PC-3 (cell line): ENCODE data around the gene MS4A14.

ENCODE experiments used
- EZH2 ChIP-seq: fragments of 300-600 bp; sonication (generic); IDR thresholded peaks from one replicate; pipeline ENCODE4 v1.6.1; 2017; ENCODE audit warnings: antibody characterized with exemption, mild to moderate bottlenecking, low read length; ENCODE audit not compliant: unreplicated experiment
- EZH2phosphoT487 ChIP-seq: fragments of 300-600 bp; sonication (generic); IDR thresholded peaks from 2 replicates; pipeline ENCODE4 v1.6.1; 2018; ENCODE audit warnings: mild to moderate bottlenecking, antibody characterized with exemption, low read length, borderline replicate concordance
- TF ChIP-seq, protein P1 (sequence below): fragments of 300-600 bp; sonication (generic); conservative IDR thresholded peaks from 2 replicates; pipeline ENCODE4 v1.5.1; 2017; ENCODE audit warnings: antibody characterized with exemption, low read depth, mild to moderate bottlenecking, low read length

DNA sequence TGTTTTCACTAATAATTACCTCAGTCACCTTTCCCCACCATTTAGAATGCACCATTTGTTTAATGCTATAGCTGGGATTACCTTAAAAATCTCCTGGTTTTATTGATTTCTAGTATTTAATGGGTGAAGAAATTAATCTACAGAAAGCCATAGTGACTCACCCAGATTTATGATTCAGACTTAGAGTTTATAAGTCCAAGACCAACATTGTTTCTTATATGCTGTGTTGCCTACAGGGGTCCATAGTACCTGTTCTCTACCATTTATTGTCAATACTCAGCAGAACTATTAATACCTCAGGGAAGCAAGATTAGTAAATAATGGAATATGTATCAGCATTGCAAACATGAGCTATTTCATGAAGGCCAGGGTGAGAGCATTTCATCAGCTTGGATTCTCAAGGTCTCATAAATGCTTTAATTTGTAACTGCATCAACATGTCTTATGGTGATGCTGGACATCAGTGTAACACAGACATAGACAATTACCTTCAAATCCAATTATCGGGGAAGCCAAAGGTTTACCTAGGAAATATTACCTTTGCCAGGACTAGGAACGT, 25.9 kb upstream of the MS4A14 start:
- TF ChIP-seq EZH2 (no peak), EZH2phosphoT487 (no peak)
- TF ChIP-seq, protein P1, sequence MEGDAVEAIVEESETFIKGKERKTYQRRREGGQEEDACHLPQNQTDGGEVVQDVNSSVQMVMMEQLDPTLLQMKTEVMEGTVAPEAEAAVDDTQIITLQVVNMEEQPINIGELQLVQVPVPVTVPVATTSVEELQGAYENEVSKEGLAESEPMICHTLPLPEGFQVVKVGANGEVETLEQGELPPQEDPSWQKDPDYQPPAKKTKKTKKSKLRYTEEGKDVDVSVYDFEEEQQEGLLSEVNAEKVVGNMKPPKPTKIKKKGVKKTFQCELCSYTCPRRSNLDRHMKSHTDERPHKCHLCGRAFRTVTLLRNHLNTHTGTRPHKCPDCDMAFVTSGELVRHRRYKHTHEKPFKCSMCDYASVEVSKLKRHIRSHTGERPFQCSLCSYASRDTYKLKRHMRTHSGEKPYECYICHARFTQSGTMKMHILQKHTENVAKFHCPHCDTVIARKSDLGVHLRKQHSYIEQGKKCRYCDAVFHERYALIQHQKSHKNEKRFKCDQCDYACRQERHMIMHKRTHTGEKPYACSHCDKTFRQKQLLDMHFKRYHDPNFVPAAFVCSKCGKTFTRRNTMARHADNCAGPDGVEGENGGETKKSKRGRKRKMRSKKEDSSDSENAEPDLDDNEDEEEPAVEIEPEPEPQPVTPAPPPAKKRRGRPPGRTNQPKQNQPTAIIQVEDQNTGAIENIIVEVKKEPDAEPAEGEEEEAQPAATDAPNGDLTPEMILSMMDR = peak; percentile 17; the same call in 1 of the 2 replicates
